Measurements from ENCODE around the gene SLIT3.
A peak's percentile ranks its signal among the peaks of the same experiment; 100 is the strongest.

The SLIT3 gene

DNA sequence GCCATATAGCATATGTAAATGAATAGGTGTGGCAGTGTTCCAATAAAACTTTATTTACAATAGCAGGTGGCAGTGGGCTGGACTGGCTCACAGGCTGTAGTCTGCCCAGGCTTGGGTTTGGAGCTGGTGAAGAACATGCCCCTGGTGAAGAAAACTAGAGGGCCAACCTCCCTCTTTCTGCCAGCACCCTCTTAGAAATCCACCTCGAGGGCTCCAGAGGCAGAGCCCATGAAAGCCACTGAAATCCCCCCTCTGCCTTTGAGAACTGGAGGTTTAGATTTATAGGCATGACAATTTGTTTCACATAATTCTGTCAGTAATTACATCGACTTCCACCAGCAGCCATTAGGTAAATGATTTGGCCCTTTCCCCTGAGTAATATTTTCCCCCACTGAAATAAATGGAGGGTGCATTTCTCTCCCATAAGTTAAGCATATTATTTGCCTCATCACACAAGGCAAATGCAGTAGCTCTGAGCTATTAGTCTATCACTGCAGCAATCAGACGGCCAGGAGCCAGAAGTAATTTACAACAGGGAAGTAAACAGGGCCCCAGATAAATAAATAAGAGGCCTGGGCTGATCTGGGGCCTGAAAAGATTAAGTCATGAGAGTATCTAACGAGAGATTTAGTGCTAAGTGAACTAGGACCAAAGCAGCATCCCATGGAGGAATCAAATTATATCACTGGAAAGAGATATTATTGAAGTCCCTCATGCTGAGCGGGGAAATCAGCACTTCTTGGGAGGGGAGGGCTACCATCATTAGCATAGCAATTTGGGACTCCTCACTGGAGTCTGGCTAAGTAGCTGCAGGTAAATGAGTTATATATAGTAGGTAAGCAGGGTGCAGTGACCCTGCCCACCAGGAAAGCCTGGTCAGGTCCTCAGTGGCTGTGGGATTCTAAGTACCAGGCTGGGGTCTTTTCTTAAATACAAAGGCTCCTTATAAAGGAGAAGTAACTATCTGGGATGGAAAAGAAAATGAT lies 123.9 kb downstream of the SLIT3 start:
- DNase-seq (ENCODE audit: low read depth, low spot score) = no peak

DNA sequence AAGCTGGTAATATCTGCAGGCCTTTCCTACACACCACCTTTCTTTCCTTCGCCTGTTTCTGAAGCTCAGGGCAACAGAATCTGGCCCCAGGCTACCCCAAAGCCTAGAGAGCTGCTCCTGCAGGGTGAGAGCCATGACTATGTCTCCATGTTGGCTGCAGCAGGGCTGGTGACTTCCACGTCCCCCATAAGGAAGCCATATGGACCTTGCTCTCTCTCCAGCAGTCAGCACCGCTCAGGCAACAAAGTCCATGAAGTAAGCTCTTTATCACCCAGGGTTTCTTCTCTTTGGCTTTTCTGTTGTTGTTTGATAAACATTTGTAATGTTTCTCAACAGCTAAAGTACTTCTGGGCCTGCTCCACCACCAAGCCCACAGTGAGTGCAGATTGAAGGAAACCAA lies 125.2 kb downstream of the SLIT3 start:
- no peak for DNase-seq (ENCODE audit: low read depth, low spot score)

DNA sequence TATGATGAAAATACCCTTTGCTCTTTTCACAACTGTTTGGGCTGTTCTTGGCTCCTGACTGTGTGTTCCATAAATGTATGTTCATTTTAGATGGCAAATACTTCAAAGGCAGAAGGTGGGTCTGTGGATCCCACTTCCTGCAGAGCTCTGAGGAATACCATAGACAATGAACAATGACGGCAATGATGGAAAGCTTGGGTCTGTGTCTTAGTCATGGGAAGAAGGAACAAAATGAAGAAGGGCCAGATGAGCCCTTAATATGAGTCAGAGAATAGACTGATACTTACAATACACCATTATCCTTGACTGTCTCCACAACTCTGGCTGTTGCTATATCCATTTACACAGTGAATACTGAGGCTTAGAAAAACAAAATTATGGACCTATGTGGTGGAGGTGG lies 126.0 kb downstream of the SLIT3 start:
- DNase-seq (ENCODE audit: low read depth, low spot score) = no peak

DNA sequence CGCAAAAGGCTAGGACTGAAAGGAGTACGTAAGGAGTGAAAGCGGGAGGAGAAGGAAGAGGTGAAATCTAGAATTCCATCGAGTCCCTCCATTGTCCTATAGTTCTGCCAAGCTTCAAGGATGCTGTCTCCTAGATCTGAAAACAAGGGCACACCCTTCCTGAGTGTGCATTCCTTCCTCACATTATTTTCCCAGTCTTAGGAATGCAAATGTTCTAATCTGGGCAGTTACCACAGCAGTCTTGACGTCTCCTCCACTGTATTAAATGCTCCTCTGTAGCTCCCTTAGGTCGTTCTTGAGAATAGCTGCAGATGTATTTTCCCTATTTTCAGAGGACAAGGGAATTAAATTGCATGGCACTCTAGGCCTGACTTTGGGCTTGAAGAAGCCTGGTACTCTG lies 127.6 kb downstream of the SLIT3 start:
- DNase-seq (ENCODE audit: low read depth, low spot score) = no peak

DNA sequence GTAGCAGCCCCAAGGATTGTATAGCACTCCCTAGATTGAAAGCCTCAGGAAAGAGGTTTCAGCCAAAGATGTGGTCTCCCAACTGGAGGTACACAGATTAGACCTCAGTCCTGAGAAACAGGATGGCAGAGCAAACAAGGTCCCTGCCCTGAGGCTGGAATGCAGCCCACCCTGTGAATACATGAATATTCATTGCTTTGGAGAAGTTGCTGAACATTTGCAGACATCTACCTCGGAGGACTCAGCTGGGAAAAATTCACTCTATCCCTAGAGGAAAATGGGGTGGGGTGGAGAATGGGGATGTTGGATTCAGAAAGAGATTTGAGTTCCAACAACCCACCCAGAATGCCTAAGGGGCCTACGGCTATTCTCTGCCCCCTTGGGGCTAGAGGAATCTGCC lies 129.4 kb downstream of the SLIT3 start:
- no peak for DNase-seq (ENCODE audit: low read depth, low spot score)

DNA sequence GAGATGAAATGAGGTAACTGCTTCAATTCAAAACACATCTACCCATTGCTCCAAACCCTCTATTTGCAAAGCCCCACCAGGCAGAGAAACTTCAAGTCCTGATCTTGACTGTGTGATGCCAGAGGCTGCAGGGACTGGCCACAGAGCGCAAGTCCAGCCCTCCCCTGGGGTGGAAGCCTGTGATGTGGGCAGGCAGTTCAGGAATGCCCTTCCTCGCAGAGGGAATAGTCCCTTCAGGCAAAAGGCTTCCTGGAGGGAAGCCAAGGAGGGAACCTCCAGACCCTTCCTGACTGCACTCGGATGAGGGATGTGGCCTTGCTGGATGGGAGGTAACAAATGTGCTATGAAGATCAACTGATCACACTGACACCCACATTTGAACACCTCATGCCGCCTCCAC lies 131.2 kb downstream of the SLIT3 start:
- DNase-seq (ENCODE audit: low read depth, low spot score) = no peak

DNA sequence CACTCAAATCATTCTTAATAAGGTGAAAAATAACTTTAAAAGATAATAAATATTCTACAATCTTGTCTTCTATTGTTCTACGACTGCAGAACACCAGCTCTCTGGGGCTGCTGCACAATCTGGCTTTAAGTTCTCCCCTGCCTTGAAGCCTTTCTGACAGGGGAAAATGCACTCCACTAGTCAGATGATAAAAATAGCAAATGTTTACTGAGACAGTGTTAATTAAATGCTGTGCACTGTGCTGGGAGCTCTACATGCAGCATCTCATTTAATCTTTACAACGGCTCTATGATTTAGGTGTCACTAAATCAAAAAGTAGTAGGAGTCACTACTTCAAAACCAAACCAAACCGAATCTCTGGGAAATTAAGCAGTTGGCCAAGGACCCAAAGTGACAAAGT lies 132.7 kb downstream of the SLIT3 start:
- no peak for DNase-seq (ENCODE audit: low read depth, low spot score)

DNA sequence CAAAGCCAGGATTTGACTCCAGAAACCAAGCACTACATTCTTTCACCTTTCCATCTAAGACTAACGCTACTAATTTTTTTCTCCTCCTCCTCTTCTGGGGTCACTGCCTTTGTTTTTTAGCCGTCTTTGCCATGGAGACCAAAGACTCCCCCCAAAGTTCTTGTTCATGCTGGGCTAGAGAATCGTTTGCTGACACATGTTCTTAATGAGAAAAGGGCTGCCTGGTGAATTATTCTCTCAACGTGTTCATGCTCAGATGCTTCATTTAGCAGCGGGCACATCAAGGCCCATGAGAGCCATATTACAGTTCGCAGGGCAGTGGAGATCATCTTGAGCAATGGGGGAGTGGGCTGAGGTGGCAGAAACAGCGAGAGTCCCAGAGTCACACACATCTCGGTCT lies 134.9 kb downstream of the SLIT3 start:
- DNase-seq (ENCODE audit: low read depth, low spot score) = no peak

DNA sequence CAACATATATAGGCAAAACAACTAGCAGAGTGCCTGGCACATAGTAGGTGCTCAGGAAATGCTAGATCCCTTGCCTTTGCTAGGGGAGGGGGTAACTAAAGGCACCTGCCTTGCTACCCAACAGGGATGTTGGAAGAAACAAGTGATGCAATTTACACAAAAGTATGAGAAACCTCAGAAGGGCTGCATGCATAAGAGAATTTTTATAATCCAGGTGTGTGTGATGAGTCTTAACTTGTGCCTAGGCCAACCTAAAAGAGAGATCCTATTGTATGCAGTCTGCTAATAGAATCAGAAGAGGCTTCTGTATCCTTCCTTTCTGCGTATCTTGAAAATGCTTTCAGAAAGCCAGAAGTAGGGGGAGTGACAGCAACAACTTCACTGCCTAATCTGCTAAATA lies 135.9 kb downstream of the SLIT3 start:
- no peak for DNase-seq (ENCODE audit: low read depth, low spot score)

DNA sequence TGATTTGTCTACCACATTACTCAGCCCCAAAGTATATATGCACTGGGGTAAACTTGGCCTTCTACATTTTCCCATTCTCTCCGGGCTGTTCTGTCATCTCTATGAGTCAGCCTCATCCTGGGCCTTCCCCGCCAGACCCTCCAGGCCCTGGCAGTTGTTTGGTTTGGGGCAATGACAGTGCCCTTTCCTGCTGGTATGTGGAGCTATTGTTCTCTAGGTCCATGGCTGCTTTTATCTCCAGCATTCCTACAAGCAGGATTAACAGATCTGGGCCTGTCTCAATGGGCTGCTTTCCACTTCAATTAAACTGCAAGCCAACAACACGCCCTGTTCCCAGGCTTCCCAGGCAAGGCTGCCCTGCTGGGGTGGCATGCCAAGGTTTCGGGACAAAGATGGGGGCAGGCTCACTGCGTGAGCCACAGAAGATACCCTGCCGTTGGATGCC lies 136.4 kb downstream of the SLIT3 start:
- no peak for DNase-seq (ENCODE audit: low read depth, low spot score)

DNA sequence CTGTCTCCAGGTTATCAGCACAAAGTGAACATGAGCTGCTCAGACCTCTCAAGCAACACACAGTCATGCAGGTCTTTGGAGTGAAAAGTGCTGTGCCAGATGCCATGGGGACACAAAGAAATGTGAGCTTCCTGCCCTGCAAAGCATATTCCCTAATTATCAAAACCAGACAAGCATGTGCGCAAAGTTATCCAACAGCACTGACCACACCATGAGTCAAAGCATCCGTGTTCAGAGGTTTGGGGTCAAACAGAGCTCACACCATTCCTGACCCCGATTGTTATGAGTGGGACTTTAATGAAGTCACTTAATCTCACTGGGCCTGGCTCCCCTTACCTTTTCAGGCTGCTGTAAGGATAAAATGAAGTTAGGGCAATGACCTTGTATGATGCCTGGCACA lies 138.5 kb downstream of the SLIT3 start:
- no peak for DNase-seq (ENCODE audit: low read depth, low spot score)

DNA sequence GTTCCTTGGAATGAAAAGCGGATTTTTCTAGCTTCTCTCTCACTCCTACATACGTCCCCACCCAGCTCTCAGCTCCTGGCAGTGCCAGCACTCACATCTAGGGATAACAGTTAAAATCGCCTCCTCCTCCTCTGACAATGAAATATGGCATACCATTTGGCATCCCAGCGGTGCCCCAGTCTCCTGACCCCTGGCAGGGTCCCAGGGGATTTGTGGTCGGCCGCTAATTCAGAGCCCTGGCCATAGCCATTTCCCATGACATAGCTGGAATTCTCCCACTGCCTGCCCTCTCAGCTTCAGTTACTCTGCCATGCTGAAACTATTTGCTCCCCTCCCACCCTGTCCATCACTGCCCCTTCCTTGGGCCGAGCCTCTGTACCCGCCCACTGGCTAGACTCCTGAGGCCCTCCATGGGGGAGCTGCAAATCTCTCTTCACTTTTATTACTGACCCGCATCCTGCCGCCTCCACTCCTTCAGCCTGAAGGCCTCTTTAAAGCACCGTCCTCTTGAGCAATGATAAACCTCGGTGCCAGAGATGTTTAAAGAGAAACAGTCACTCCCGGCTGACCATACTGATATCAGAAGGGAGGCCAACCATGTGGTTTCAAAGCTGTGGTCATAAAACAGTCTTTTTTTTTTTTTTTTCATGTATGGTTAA lies 139.8 kb downstream of the SLIT3 start:
- peak; percentile 12 for DNase-seq (ENCODE audit: low read depth, low spot score)

DNA sequence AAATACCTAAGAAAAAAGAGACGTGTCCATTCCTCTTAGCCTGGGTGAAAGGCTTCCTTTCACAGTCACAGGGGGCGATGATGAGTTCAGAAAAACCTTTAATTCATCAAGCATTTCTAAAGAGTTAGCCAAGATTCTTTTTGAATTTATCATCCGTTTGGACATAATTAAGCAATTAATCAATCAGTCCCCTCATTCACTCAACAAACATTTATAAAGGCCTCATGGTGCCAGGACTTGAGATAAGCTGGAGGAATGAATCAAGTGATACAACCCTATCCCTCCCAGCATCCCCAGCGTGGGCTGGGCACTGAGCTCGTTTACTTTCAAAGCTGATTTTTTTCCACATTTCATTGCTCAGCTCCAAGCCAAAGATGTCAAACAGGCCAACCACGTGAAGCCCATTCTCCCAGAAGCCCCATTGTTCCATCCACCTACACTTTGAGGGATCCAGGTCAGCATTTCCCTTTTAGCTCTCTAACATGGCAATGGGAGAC lies 140.5 kb downstream of the SLIT3 start:
- no peak for DNase-seq (ENCODE audit: low read depth, low spot score)

DNA sequence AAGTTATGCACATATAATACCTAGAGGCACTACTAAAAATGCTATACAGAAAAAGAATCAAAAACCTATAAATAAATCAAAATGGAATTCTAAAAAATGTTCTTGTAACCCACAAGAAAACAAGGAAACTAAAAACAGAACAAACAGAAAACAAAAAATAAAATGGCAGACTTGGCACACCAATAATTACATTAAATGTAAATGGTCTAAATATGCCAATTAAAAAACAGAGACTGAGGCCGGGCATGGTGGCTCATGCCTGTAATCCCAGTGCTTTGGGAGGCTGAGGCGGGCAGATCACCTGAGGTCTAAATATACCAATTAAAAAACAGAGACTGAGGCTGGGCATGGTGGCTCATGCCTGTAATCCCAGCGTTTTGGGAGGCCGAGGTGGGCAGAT lies 142.2 kb downstream of the SLIT3 start:
- no peak for DNase-seq (ENCODE audit: low read depth, low spot score)

DNA sequence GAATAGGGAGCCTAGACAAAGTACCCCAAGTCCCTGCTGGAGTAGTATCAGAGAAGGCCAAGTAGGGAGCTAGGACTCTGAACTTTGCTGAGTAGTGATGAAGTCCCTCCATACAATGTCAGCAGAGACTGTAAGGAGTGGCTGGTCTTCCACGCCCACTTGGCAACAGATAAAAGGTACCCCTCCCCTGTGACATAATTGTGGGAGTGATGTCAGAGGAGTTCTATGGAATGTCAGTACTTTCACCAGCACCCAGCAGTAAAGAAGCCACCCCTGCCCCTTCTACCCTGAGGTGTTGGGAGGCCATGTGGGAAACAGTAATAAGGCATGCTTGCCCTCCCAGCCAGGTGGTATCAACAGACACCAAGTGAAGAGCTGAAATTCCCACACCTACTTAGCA lies 143.9 kb downstream of the SLIT3 start:
- no peak for DNase-seq (ENCODE audit: low read depth, low spot score)

DNA sequence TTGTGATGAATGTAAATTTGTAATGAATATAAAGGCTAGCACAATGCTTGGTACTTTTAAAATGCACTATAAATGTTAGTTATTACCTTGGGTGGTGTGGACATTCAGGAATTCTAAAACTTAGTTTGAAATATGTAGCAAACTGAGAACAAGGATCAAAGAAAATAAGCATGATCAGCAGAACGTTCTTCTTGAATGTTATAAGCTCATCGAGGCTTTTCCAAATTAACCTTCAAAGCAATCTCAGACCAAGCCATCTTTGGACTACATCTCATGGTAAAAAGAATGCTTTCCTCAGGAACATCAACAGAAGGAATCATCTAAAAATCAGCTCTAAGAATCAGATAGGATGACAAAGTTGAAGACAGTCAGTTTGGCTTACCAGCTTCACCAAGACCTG lies 146.3 kb downstream of the SLIT3 start:
- DNase-seq (ENCODE audit: low read depth, low spot score) = no peak

DNA sequence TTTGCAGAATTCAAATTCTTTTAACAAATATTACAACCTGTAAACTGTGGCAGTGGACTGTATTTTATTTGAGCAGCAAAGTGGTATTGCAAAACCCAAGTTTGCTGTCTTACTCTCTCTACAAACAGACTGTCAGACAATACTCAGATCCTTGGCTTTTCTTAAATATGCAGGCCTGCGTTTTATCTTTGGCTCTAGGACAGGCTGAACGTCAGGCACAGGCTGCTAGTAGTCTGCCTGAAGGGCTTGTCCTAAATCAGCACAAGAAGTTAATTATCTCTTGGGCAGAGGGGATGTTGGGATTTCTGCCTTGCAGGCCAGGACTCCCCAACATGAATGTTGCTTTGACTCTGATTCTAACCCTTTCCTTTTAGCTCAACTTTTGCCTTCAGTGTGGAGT lies 147.5 kb downstream of the SLIT3 start:
- no peak for DNase-seq (ENCODE audit: low read depth, low spot score)

DNA sequence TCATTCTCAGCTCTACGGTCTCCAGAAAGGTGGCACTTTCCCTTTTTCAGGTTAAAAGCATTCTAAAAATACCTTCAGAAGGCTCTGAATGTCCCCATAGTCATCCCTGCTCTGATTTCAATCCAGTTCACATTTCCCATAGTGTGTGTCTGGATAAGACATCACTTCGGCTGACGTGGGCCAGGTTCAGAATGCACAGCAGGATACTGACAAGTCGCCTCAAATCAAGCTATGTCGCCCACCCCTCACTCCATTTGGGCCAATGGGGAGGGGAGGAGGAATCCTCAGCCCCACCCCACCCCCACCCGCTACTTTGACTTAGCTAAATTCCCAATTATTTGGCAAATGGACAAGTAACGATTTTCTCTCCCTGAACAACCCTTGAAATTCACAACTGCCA lies 148.0 kb downstream of the SLIT3 start:
- DNase-seq (ENCODE audit: low read depth, low spot score) = no peak

DNA sequence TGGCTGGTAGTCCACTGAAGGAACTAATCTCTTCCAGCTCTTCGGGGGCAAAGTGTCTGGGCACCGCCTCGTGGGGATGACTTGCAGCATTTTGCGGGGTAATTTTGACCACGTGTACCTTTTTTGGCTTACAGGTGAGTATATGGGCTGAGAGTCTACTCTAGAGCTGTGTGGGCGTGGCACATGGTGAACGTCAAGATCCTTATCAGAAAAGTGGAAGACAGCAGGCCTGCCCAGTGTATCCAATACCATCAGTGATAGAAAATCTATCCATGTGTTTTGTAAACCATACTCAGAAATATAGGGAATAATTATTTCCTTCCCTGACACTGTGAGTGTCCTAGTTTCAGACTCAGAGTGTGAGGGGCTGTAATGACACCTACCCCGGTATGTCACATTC lies 148.5 kb downstream of the SLIT3 start:
- DNase-seq (ENCODE audit: low read depth, low spot score) = no peak

DNA sequence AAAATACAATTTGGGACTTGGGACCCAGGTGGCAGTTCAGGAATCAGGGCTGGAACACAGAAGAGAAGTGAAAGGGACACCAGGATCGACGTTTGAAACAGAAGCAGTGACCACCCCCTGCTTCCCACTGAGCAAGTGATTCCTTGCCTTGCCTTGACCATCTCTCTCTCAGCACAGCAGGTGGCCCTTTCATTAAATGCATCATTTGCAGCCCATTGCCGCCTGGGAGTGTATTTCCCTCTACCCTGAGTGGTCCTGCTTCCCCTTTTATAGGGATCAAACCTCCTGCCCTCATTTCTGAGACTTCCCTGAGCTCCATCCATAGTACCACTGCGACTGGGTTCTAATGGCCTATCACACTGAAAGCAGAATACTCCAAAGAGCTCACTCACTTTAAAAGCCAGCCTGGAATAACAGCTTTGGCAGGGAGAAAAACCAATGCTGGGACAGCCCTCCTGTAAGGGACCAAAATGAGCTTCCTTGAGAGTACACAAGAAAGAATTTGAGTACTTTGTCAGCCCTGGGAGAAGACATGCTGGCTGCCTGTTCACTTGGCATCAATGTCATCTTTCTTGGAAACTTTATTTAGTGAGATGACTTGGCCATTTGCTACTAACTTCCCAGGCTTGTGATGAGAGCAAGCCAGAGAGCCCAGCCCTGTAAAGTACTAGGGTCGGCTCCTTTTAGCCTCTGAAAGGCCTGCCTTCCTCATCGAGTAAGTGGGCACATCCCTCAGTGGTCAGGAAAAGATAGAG lies 149.7 kb downstream of the SLIT3 start:
- DNase-seq (ENCODE audit: low read depth, low spot score) = no peak

DNA sequence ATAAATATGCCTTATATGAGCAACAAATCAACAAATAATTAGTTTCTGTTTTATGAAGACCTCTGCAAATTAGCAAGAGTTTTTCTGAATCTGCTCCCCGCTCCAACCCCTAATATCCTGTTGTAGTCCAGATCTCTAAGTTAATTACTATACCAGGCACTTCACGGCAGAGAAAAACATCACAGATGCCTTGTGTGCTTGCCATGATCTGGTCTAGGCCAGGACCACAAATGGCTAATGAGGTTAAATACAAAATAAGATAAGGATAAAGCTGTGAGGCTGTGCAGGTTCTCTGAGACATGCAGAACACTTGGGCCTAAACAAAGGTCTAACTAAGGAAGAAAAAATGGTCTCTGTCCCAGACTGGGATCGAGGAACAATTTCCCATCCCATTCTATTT lies 150.8 kb downstream of the SLIT3 start:
- no peak for DNase-seq (ENCODE audit: low read depth, low spot score)

DNA sequence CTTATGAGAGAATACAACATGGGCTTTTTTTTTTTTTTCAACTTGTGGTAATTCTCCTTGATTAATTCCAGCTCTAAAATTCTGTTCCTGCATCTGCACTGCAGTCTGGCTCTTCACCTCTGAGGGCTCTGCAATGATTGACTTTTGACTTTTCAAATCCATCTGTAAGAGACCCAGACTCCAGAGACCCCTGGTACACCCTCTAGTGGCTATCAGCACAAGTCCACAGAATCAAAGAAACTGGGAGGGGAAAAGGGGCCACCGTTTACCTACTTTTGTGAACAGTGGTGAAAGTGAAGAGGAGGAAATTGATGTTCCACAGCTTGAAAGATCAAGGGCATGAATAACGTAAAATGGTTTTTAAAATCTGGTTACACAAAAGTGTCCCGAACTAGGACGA lies 151.6 kb downstream of the SLIT3 start:
- no peak for DNase-seq (ENCODE audit: low read depth, low spot score)

All from smooth muscle cell of the brain vasculature (primary cell).